WERI-Rb-1 (cell line): Measurements from ENCODE around the gene DCDC2C.

Source experiments
- DNase-seq: peaks from one replicate; pipeline ENCODE4 v3.0.0-alpha.2; 2020
- H3K27ac ChIP-seq: fragments of 250-450 bp; sonication (Bioruptor Pico); 2 replicates; pipeline ENCODE4 v1.5.1; 2020; ENCODE audit warnings: mild to moderate bottlenecking, moderate library complexity
- H3K27me3 ChIP-seq: fragments of 250-450 bp; sonication (Bioruptor Pico); 2 replicates; pipeline ENCODE4 v1.5.1; 2021; ENCODE audit warnings: mild to moderate bottlenecking, low read depth, moderate library complexity; ENCODE audit not compliant: insufficient read depth, severe bottlenecking
- H3K36me3 ChIP-seq: fragments of 250-450 bp; sonication (Bioruptor Pico); 2 replicates; pipeline ENCODE4 v1.5.1; 2020; ENCODE audit warnings: mild to moderate bottlenecking, moderate library complexity
- H3K4me3 ChIP-seq: 2 replicates; pipeline ENCODE4 v1.5.1; 2011; ENCODE audit warnings: low read depth, mild to moderate bottlenecking, control low read depth, low read length
- H3K9me3 ChIP-seq: fragments of 250-450 bp; sonication (Bioruptor Pico); 2 replicates; pipeline ENCODE4 v1.5.1; 2021; ENCODE audit warnings: mild to moderate bottlenecking, moderate library complexity; ENCODE audit not compliant: severe bottlenecking
- CTCF ChIP-seq: IDR thresholded peaks from 2 replicates; pipeline ENCODE4 v1.5.1; 2011; ENCODE audit warnings: low read depth, mild to moderate bottlenecking, control low read depth, inconsistent platforms, low read length

DCDC2C gene

DNA sequence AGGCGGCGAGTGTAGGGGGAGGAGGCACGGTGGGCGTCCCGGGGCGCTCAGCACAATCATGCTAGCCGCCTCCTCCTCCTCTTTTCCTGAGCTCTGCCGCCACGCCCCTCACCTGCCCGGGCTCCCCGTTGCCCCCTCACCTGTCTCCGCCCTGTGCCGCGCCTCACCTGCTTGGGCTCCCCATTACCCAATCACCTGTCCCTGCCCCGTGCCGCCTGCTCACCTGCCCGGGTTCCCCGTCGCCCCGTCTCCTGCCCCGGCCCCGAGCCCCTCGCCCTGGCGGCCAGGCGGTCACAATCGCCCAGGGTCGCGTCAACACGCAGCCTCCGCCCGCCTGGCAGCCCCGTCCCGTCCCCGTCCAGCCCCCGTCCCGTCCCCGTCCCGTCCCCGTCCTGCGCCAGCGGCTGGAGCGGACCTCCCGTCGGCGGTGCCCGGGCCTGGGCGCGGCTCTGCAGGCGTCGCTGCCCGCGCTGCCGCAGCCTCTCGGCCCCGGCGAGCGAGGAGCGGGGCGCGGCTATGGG is at the start of gene DCDC2C:
TSS of gene DCDC2C (plus strand) at position 340 of the 521 bp plus-strand sequence. CDS start at position 517, 177 bp downstream.
- no peak within 1 kb of the TSS for H3K27ac ChIP-seq
- peaks cover 10% of the 10 kb centered on the region for H3K9me3 ChIP-seq
- H3K4me3 ChIP-seq = no peak within 1 kb of the TSS
- H3K36me3 ChIP-seq = no peaks in the 10 kb centered on the region
- TF ChIP-seq CTCF = no peak
- no peaks in the 10 kb centered on the region for H3K27me3 ChIP-seq
- no peak for DNase-seq

DNA sequence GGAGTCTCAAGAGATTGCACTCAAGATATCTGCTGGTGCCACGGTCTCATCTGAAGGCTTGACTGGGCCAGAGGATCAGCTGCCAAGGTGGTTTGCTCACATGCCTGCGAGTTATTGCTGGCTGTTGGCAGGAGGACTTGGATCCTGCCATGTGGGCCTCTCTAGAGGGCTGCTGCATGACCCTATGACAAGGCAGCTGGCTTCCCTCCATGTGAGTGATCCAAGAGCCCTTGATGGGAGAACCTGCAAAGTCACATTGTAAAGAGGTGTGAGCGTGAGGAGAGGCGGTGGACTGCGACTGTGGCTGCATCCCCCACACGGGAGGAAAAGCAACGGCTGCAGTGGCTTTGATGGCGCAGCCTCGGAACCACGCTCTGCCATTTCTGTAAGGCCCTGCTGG is 49.4 kb upstream of the DCDC2C start:
- Histone ChIP-seq H3K27me3 (no peaks in the 10 kb centered on the region), H3K36me3 (no peaks in the 10 kb centered on the region)

DNA sequence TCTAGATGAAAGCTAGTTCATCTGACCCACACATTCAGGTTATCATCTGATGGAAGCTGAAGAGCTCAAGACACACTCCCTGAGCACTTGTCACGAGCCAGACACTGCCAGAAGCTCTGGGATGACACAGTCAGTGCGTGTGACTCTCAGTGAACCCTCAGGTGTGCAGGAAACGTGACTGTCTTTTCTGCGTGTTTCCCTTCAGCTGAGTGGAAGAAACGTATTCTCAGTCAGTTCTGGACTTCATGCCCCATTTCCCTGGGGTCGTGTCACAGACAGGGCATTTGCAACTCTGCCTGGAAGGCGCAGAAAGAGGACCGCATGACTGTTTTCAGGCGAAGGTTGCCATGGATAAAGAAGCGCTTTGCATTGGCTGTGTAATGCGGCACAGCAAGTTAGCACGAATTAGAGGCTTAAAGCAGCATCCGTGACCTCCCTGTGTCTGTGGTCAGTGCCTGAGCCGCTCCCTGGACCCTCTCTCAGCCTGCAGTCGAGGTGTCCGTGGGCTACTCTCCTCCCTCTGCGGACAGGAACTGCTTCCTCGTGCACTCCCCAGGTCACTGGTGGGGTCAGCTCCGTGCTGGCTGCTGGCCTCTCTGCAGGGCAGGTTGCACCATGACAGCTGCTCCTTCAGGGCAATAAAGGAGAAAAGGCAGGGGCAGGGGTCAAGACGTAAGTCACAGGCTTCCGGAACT is 48.7 kb upstream of the DCDC2C start:
- TF ChIP-seq CTCF = no peak
- Histone ChIP-seq H3K27ac (no peak overlapping the region), H3K9me3 (no peaks in the 10 kb centered on the region), H3K27me3 (no peaks in the 10 kb centered on the region), H3K36me3 (no peaks in the 10 kb centered on the region), H3K4me3 (no peak overlapping the region)
- DNase-seq = no peak

More for the DNA sequence above, 49.4 kb upstream of the DCDC2C start:
- TF ChIP-seq CTCF = no peak
- H3K9me3 ChIP-seq = no peaks in the 10 kb centered on the region
- no peak overlapping the region for H3K4me3 ChIP-seq
- peak; percentile 14 for DNase-seq
- H3K27ac ChIP-seq = no peak overlapping the region

DNA sequence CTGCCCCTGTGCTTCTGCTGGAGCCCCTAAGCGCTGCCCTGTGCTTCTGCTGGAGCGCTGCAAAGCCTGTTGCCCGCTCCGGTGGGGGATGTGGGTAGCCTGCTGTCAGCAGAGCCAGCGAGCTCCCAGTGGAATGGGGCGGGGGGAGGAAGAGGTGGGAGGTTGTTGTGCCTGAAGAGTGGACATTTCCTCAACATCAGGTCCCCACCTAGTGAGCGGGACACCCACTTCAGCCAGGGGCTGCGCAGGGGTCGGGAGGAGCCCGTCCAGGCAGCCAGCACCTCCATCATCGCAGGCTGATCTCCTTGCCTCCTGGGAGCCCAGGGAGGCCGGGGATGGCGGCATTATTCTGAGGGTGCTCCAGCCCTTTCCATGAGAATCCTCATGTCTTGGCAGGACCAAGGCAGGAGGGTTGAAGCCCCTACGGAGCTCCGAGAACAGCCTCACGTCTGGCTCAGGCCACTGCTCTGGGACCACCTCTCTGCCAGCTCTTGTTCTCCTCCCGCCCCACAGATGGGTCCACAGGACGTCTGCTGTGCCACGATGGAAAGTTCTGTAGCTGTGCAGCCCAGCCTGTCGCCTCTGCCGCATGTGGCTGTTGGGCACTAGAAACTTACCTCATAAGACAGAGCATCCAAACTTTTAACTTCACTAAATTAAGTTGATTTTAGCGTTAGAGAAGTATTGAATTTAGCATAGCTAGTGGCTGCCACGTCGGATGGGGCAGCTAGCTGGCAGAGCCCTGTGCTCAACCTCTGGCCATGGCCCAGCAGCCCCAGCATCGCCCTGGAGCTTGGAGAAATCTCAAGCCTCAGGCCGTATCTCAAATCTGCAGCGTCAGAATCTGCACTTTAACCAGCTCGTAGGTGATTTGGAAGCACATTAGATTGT is 47.3 kb upstream of the DCDC2C start:
- no peak for TF ChIP-seq CTCF
- peak overlapping the region; percentile 97 for H3K27ac ChIP-seq
- no peaks in the 10 kb centered on the region for H3K27me3 ChIP-seq
- no peaks in the 10 kb centered on the region for H3K36me3 ChIP-seq
- no peak overlapping the region for H3K4me3 ChIP-seq
- H3K9me3 ChIP-seq = no peaks in the 10 kb centered on the region
- DNase-seq = peak; percentile 38

- peak overlapping the region; percentile 97 for H3K27ac ChIP-seq
- H3K4me3 ChIP-seq = peak overlapping the region; percentile 1; the same call in 1 of the 2 replicates
- H3K9me3 ChIP-seq = no peaks in the 10 kb centered on the region
- TF ChIP-seq CTCF = no peak
- H3K36me3 ChIP-seq = no peaks in the 10 kb centered on the region
- H3K27me3 ChIP-seq = no peaks in the 10 kb centered on the region
- peak; percentile 99 for DNase-seq
These were observed 46.3 kb upstream of the DCDC2C start for GRCh38 chr2:3656762-3657721.
